Panc1 (cell line): ENCODE measurements around the gene MAP3K3. TPM values are rescaled to one million over a fixed set of nuclear protein-coding genes. Genes with fewer than 3 reads are reported as not detected.
A peak's percentile ranks its signal among the peaks of the same experiment; 100 is the strongest.

ENCODE experiments used
- ATAC-seq: fragments of 200-7000 bp; cut with Tn5 transposase; 2 replicates; pipeline ENCODE4 v1.9.1; 2020; ENCODE audit warnings: mild to moderate bottlenecking, moderate library complexity
- BruUV-seq: library from RNA; stranded (reverse); fragments of 400-500 nt; replicated peaks from 2 replicates; lab custom pipeline; 2021; lab: Mats Ljungman, UMichigan
- CTCF ChIA-PET: fragments of 300-600 bp; sonication (Branson Sonifier 250); formaldehyde crosslinking; loops from one replicate; lab custom pipeline; 2022; ENCODE audit warnings: antibody characterized with exemption; lab: Charles Lee
- POLR2A ChIA-PET: fragments of 300-600 bp; sonication (Branson Sonifier 250); formaldehyde crosslinking; loops from one replicate; lab custom pipeline; 2022; ENCODE audit warnings: antibody characterized with exemption; lab: Charles Lee
- DNase-seq: peaks from one replicate; pipeline ENCODE4 v3.0.0-alpha.2; 2010; ENCODE audit warnings: low read depth, low spot score
- H3K27ac ChIP-seq: 2 replicates; pipeline ENCODE4 v1.5.1; 2011; ENCODE audit warnings: mild to moderate bottlenecking, low read length, inconsistent platforms
- H3K27me3 ChIP-seq: fragments of 200-500 bp; sonication (Bioruptor generic); 2 replicates; pipeline ENCODE4 v1.6.0; 2014; ENCODE audit warnings: low read length, inconsistent platforms; ENCODE audit not compliant: control insufficient read depth, insufficient read depth
- H3K36me3 ChIP-seq: fragments of 200-500 bp; sonication (Bioruptor generic); 2 replicates; pipeline ENCODE4 v1.5.1; 2014; ENCODE audit warnings: inconsistent platforms, mild to moderate bottlenecking, low read length, moderate library complexity; ENCODE audit not compliant: control insufficient read depth, insufficient read depth
- H3K4me1 ChIP-seq: 2 replicates; pipeline ENCODE4 v1.5.1; 2011; ENCODE audit warnings: inconsistent platforms, mild to moderate bottlenecking, low read length, moderate library complexity; ENCODE audit not compliant: control insufficient read depth, insufficient read depth
- H3K4me3 ChIP-seq, 2 experiments: 2 replicates each; pipeline ENCODE4 v1.5.1; 2011 to 2012; ENCODE audit warnings: low read depth in 2 of 2, low read length in 2 of 2, mild to moderate bottlenecking in 2 of 2, inconsistent platforms in 1 of 2, moderate library complexity in 1 of 2
- H3K9me3 ChIP-seq: fragments of 200-500 bp; sonication (Bioruptor generic); 2 replicates; pipeline ENCODE4 v1.5.1; 2014; ENCODE audit warnings: low read depth, mild to moderate bottlenecking, inconsistent platforms, low read length, moderate library complexity; ENCODE audit not compliant: control insufficient read depth, insufficient read depth
- POLR2AphosphoS5 ChIP-seq: IDR thresholded peaks from 2 replicates; pipeline ENCODE4 v1.6.1; 2012; ENCODE audit warnings: mild to moderate bottlenecking, low read depth, low read length, moderate library complexity
- SIN3A ChIP-seq: IDR thresholded peaks from 2 replicates; pipeline ENCODE4 v1.6.1; 2012; ENCODE audit warnings: low read depth, mild to moderate bottlenecking, low read length, moderate library complexity, borderline replicate concordance; ENCODE audit not compliant: insufficient read depth
- TCF7L2 ChIP-seq: IDR thresholded peaks from 2 replicates; pipeline ENCODE4 v1.6.1; 2011; ENCODE audit warnings: mild to moderate bottlenecking, low read depth, low read length, inconsistent platforms
- in situ Hi-C: cut with HindIII; loops from 2 replicates; pipeline ENCODE4 v1.10.0; 2016; ENCODE audit warnings: low sequenced_read_pairs, low pct_unique_long_range_greater_than_20kb
- intact Hi-C: fragments of 100-400 bp; cut with micrococcal nuclease; formaldehyde crosslinking; loops from one replicate; pipeline ENCODE4 v1.10.0; 2022; ENCODE audit not compliant: unreplicated experiment
- total RNA-seq: library from RNA; stranded (reverse); gene quantifications from one replicate; pipeline ENCODE4 v1.2.1, GENCODE V29; 2021; ENCODE audit not compliant: unreplicated experiment
- TF ChIP-seq, protein P1 (sequence below): fragments of 450-650 bp; IDR thresholded peaks from 2 replicates; pipeline ENCODE4 v1.5.1; 2017; ENCODE audit warnings: mild to moderate bottlenecking
- TF ChIP-seq, protein P2 (sequence below), 2 experiments: IDR thresholded peaks; 2 replicates each; pipeline ENCODE4 v1.6.1; 2011 to 2012; ENCODE audit warnings: low read depth in 2 of 2, control low read depth in 1 of 2, low read length in 1 of 2, mild to moderate bottlenecking in 1 of 2, moderate library complexity in 1 of 2; ENCODE audit not compliant: insufficient read depth in 1 of 2

Gene MAP3K3
- total RNA-seq, 1 experiment from 2014 or later: 22.3 TPM

DNA sequence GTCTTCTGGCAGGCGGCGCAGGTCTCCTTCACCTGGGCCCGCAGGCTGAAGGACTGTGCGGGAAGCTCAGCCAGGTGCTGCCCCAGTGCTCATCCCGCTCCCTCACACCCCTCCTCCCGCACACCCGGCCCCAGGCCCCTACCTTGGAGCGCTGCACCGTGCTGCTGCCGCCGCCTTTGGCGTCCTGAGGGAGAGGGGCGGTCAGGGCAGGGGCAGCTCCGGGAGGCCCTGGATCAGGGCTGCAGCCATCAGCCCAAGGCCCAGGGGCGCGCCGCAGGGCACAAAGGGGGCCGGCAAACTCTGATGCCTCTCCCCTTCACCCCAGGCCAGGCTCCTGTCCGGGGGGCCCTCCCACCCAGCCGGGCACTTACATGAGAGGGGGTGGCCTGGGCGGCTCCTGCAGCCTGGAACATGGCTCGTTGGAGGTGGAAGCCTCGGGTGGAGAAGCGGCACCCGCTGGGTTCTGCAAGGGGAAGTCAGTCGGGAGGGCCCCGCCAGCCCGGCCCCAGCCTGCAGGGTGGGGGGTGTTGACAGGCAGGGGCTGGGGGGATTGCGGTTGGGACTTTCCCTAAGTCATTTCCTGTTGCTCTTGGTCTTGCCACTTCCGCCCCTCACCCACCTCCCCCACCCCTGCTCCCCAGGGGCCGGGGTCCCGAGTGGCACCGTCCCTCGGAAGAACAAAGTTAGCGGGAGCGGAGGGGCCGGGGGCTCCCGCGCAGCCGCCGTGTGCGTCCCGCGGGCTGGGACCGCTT, 76.8 kb downstream of the MAP3K3 start:
- Histone ChIP-seq H3K9me3 (no peaks in the 10 kb centered on the region), H3K4me3 (peak overlapping the region; percentile 35 to 51), H3K27me3 (no peaks in the 10 kb centered on the region), H3K27ac (no peak overlapping the region), H3K36me3 (no peaks in the 10 kb centered on the region), H3K4me1 (no peaks in the 10 kb centered on the region; the same call in 1 of the 2 replicates)
- DNase-seq: no peak
- in situ Hi-C loops (no loop called here), intact Hi-C loops (no loop called here)
- TF ChIP-seq TCF7L2 (no peak), SIN3A (no peak), POLR2AphosphoS5 (no peak)
- TF ChIP-seq, protein P1, sequence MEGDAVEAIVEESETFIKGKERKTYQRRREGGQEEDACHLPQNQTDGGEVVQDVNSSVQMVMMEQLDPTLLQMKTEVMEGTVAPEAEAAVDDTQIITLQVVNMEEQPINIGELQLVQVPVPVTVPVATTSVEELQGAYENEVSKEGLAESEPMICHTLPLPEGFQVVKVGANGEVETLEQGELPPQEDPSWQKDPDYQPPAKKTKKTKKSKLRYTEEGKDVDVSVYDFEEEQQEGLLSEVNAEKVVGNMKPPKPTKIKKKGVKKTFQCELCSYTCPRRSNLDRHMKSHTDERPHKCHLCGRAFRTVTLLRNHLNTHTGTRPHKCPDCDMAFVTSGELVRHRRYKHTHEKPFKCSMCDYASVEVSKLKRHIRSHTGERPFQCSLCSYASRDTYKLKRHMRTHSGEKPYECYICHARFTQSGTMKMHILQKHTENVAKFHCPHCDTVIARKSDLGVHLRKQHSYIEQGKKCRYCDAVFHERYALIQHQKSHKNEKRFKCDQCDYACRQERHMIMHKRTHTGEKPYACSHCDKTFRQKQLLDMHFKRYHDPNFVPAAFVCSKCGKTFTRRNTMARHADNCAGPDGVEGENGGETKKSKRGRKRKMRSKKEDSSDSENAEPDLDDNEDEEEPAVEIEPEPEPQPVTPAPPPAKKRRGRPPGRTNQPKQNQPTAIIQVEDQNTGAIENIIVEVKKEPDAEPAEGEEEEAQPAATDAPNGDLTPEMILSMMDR: no peak
- TF ChIP-seq, protein P2, sequence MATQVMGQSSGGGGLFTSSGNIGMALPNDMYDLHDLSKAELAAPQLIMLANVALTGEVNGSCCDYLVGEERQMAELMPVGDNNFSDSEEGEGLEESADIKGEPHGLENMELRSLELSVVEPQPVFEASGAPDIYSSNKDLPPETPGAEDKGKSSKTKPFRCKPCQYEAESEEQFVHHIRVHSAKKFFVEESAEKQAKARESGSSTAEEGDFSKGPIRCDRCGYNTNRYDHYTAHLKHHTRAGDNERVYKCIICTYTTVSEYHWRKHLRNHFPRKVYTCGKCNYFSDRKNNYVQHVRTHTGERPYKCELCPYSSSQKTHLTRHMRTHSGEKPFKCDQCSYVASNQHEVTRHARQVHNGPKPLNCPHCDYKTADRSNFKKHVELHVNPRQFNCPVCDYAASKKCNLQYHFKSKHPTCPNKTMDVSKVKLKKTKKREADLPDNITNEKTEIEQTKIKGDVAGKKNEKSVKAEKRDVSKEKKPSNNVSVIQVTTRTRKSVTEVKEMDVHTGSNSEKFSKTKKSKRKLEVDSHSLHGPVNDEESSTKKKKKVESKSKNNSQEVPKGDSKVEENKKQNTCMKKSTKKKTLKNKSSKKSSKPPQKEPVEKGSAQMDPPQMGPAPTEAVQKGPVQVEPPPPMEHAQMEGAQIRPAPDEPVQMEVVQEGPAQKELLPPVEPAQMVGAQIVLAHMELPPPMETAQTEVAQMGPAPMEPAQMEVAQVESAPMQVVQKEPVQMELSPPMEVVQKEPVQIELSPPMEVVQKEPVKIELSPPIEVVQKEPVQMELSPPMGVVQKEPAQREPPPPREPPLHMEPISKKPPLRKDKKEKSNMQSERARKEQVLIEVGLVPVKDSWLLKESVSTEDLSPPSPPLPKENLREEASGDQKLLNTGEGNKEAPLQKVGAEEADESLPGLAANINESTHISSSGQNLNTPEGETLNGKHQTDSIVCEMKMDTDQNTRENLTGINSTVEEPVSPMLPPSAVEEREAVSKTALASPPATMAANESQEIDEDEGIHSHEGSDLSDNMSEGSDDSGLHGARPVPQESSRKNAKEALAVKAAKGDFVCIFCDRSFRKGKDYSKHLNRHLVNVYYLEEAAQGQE (IDR thresholded peaks at IDR 0.05; ENCODE audit: insufficient read depth in 1 of 2, low read depth in 2 of 2, low read length in 1 of 2): no peak
- ATAC-seq: peak; percentile 31; the same call in 1 of the 2 replicates
- no TSS peak for BruUV-seq
- POLR2A ChIA-PET: no interaction called here
- CTCF ChIA-PET: interaction anchor here (1.0 kb wide), 1 partner anchor 13 kb away, joined by 3 read pairs; no protein-coding TSS in a partner anchor

DNA sequence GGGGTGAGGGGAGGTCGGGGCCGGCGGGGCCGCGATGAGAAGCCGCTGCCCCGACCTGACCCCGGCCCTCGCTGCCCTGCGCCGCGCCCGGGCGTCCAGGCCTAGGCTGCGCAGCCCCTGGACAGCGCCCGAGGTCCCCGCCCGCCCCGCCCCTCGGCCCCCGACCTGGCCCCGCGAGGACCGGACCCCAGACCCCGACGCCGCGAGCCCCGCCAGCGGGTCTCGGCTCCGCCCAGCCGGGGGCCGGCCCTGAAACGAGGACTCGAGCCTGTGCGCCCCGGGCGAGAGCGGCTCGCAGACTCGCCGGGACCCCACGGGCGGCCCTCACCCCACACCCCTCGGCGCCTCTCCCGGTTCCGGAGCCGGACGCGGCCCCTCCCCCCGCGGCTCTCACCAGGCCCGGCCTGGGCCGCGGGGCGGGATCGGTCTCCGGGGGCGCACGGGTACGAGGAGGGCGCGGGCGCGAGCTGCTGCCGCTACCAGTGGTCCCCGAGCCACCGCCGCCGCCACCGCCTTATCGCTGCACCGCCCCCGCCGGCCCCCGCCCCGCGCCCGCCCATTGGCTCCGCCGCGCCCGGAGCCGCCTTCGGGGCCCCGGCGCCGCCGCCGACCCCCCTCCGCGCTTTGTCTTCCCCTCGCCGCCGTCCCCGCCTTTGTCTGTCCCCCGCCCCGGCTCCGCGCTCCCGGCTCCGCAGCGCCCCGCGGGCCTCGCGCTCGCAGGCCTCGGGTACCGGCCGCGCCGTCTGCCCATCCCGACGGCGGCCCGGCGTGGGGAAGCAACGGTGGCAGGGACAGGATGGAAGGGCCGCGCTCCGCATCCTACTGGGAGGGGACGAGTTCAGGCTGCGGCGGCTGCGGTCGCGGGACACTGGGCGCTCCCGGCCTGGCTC, 77.7 kb downstream of the MAP3K3 start, which contains the start of gene LIMD2:
Gene LIMD2, minus strand, starts transcription at position 488 of the 890 bp plus-strand sequence. CDS start 827 bp downstream, outside the sequence.
- ATAC-seq (peak; percentile 59), DNase-seq (no peak)
- H3K4me1 ChIP-seq: no peaks in the 10 kb centered on the region; the same call in 1 of the 2 replicates
- POLR2A ChIA-PET: no interaction called here
- no peaks in the 10 kb centered on the region for H3K9me3 ChIP-seq
- H3K36me3 ChIP-seq: no peaks in the 10 kb centered on the region
- in situ Hi-C loops (no loop called here), intact Hi-C loops (no loop called here)
- BruUV-seq: no TSS peak
- H3K27ac ChIP-seq: no peak within 1 kb of the TSS
- H3K4me3 ChIP-seq: peak within 1 kb of the TSS; percentile 38 to 51
- no peak for TF ChIP-seq TCF7L2
- TF ChIP-seq, protein P2 (IDR thresholded peaks at IDR 0.05; ENCODE audit: insufficient read depth in 1 of 2, low read depth in 2 of 2, low read length in 1 of 2): 0 out of 4 replicates have a peak, but pooled peaks of 1 of the 2 experiments have one; percentile 47
- CTCF ChIA-PET: no interaction called here
- no peaks in the 10 kb centered on the region for H3K27me3 ChIP-seq
